ENCODE measurements around the gene EPHB1.

Gene EPHB1

GRCh38 chr3:135009014-135009413, 214.0 kb downstream of the EPHB1 start:
- DNase-seq (ENCODE audit: extremely low read depth, low read depth): no peak
- no peak overlapping the region for H3K4me3 ChIP-seq (replicated peaks; ENCODE audit: low read depth, low read length)
- TF ChIP-seq, protein P1, sequence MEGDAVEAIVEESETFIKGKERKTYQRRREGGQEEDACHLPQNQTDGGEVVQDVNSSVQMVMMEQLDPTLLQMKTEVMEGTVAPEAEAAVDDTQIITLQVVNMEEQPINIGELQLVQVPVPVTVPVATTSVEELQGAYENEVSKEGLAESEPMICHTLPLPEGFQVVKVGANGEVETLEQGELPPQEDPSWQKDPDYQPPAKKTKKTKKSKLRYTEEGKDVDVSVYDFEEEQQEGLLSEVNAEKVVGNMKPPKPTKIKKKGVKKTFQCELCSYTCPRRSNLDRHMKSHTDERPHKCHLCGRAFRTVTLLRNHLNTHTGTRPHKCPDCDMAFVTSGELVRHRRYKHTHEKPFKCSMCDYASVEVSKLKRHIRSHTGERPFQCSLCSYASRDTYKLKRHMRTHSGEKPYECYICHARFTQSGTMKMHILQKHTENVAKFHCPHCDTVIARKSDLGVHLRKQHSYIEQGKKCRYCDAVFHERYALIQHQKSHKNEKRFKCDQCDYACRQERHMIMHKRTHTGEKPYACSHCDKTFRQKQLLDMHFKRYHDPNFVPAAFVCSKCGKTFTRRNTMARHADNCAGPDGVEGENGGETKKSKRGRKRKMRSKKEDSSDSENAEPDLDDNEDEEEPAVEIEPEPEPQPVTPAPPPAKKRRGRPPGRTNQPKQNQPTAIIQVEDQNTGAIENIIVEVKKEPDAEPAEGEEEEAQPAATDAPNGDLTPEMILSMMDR (IDR thresholded peaks at IDR 0.05; ENCODE audit: low read depth, low read length, missing control alignments): no peak

GRCh38 chr3:135012101-135012500, 217.0 kb downstream of the EPHB1 start:
- no peak overlapping the region for H3K4me3 ChIP-seq (replicated peaks; ENCODE audit: low read depth, low read length)
- no peak for DNase-seq (ENCODE audit: extremely low read depth, low read depth)
- TF ChIP-seq, protein P1 (IDR thresholded peaks at IDR 0.05; ENCODE audit: low read depth, low read length, missing control alignments): no peak

DNA sequence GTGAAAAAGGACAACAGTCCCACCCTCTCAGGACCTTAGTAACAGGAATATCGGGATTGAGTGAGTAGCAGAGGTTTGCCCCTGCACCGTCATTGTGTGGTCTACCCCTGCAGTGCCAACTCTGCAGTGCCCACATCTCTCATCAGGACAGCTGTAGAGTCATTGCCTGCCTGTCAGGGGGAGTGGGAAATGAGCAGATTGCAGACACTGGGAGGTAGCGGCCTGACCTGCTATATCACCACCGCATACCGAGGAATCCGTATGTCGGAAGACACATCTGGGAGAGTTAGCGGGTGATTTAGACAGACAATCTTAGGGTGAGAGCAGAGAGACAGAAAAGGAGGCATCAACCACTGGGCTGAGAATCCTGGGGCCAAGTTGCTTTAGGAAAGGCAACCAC, 218.1 kb downstream of the EPHB1 start:
- TF ChIP-seq, protein P1 (IDR thresholded peaks at IDR 0.05; ENCODE audit: low read depth, low read length, missing control alignments): no peak
- H3K4me3 ChIP-seq (replicated peaks; ENCODE audit: low read depth, low read length): no peak overlapping the region
- no peak for DNase-seq (ENCODE audit: extremely low read depth, low read depth)

- H3K4me3 ChIP-seq (replicated peaks; ENCODE audit: low read depth, low read length): no peak overlapping the region
- TF ChIP-seq, protein P1 (IDR thresholded peaks at IDR 0.05; ENCODE audit: low read depth, low read length, missing control alignments): no peak
Measured at GRCh38 chr3:135014566-135014965, 219.5 kb downstream of the EPHB1 start.

GRCh38 chr3:135017003-135017893, 222.2 kb downstream of the EPHB1 start:
- DNase-seq (ENCODE audit: extremely low read depth, low read depth): no peak
- H3K4me3 ChIP-seq (replicated peaks; ENCODE audit: low read depth, low read length): no peak overlapping the region
- TF ChIP-seq, protein P1 (IDR thresholded peaks at IDR 0.05; ENCODE audit: low read depth, low read length, missing control alignments): no peak

More at GRCh38 chr3:135014566-135014965, 219.5 kb downstream of the EPHB1 start:
- DNase-seq (ENCODE audit: extremely low read depth, low read depth): no peak

- TF ChIP-seq, protein P1 (IDR thresholded peaks at IDR 0.05; ENCODE audit: low read depth, low read length, missing control alignments): no peak
- H3K4me3 ChIP-seq (replicated peaks; ENCODE audit: low read depth, low read length): no peak overlapping the region
- no peak for DNase-seq (ENCODE audit: extremely low read depth, low read depth)
Measured at GRCh38 chr3:135018149-135018923, 223.3 kb downstream of the EPHB1 start.
